Suppressor macrophage (primary cell): ENCODE measurements around the gene PRRX2.

Experiments
- DNase-seq, 4 experiments: peaks; one replicate each; pipeline ENCODE4 v3.0.0-alpha.2; 2020 to 2022

Gene PRRX2

DNA sequence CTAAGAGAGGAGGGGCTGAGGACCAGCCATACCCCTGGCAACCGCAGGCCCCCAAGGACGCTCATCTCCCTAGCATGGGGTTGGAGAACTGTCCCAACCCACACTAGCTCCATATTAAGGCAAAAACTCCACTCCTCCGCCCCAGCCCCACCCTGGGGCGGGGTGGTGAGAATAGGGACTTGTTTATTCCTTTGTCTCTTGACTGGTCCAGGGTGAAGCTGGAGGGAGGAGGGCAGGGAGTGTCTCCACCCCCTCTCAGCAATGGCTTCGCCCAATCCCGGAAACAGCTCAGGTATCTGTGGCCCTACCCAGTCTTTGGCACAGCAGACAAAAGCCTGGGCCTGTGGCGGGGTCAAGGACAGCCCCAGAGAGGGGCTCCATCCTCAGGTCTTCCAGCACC is 16.9 kb downstream of the PRRX2 start:
- DNase-seq, result no peak

- no peak for DNase-seq
Measured at GRCh38 chr9:129685220-129685932, 19.9 kb downstream of the PRRX2 start.

- no peak for DNase-seq
Measured at GRCh38 chr9:129685933-129686259, 20.4 kb downstream of the PRRX2 start.

GRCh38 chr9:129686736-129687135 is 21.3 kb downstream of the PRRX2 start:
- no peak for DNase-seq

GRCh38 chr9:129687391-129687790 is 21.9 kb downstream of the PRRX2 start:
- DNase-seq, result no peak

DNA sequence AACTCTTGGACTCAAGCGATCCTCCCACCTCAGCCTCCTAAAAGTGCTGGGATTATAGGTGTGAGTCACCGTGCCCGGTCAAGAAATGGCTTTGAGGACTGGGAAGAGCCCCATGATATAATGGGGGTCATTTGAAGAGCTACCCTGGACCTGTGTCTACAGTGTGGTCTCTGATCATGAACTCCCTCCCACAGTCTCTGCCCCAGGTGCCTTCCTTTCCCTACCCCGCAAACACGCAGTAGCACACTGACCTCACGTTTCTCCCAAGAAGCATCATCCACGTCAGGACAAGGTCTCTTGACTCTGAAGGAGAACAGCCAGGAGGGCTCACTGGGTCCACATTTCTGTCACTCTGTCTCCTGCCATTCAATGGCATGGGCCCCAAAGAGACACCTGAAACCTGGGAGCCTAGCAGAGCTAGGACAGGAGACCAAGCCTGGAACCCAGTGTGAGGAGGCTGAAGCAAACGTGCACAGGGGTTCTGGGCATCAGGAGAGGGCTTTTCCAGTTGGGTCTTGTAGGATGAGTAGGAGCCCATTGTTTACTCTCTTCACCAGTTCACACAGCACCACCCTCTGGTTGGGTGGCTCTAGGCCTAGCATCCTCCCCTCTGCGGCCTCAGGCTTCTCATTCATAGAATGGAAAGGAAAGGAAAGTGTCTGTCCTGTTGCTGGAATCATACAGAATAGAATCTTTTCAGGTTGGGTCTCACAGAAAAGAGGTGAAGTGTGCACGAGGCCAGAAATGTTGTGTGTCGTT is 23.0 kb downstream of the PRRX2 start:
- DNase-seq, result no peak

GRCh38 chr9:129692534-129692933 is 27.1 kb downstream of the PRRX2 start:
- DNase-seq, result no peak

GRCh38 chr9:129693741-129694140 is 28.3 kb downstream of the PRRX2 start:
- no peak for DNase-seq

DNA sequence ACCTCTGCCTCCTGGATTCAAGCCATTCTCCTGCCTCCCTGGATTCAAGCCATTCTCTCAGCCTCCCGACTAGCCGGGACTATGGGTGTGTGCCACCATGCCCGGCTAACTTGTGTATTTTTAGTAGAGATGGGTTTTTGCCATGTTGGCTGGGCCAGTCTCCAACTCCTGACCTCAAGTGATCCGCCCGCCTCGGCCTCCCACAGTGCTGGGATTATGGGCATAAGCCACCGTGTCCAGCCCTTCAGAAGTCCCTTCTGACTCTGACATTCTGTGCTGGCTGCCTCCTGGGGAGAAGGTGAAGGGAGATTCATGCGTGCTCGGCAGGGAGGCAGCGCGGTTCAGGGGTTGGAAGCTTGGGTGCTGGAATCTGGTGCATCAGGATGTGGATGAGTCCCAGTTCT is 28.8 kb downstream of the PRRX2 start:
- no peak for DNase-seq

GRCh38 chr9:129695870-129696269 is 30.4 kb downstream of the PRRX2 start:
- no peak for DNase-seq

DNA sequence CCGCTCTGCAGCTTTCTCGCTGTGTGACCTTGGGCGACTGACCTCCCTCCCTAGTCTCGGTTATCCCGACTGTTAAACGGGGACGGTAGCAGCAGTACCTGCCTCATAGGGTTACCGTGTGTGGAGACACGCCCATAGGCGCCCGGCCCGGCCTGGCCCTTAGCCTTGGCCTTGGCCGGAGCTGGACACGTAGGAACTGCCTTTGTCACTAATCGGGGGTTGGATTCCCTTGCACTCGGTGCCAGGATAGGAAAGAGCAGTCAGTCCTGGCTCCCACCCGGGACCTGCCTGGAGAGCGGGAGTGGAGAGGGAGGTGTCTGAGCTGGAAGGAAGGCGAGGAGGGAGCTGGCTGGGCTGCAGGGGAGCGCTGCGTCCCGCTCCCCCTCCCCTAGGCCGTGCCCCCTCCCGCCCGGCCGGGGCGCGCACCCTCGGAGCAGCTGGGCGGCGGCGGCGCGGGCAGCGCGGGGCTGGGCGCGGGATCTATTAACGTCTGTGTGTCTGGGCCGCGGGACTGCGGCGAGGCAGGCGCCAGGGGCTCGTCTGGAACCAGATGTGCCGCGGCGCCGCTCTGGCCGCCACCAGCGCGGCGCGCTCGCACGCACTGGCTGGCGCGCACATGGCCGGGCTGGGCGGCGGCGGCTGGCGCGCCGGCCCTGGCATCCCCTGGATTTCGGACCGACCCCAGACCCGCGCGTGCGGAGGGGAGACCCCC is 31.7 kb downstream of the PRRX2 start:
- DNase-seq, result peak in 1 of 4 experiments; percentile 27

- DNase-seq, result no peak
Measured at GRCh38 chr9:129697656-129698253, 32.3 kb downstream of the PRRX2 start.

GRCh38 chr9:129698254-129698757 is 32.9 kb downstream of the PRRX2 start:
- peak in 1 of 4 experiments; percentile 15 for DNase-seq

DNA sequence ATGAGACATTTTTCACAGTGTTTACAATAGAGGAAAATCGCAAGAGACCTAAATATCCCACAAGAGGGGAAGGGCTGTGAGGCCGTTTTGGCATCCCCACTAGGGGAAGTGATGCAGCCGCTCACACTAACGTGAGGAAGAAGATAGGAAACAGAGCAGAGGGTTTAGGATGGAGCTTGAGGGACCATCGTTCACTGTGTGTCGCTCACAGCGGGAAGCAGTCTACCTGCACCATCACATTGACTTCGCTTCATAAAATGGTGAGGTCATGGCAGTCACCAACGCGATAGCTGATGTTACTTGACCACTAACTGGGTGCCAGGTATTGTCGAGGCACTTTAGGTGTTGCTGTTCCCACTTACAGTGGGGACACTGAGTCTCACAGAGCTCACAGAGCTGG is 35.6 kb downstream of the PRRX2 start:
- DNase-seq, result no peak

GRCh38 chr9:129701549-129701948 is 36.1 kb downstream of the PRRX2 start:
- no peak for DNase-seq

DNA sequence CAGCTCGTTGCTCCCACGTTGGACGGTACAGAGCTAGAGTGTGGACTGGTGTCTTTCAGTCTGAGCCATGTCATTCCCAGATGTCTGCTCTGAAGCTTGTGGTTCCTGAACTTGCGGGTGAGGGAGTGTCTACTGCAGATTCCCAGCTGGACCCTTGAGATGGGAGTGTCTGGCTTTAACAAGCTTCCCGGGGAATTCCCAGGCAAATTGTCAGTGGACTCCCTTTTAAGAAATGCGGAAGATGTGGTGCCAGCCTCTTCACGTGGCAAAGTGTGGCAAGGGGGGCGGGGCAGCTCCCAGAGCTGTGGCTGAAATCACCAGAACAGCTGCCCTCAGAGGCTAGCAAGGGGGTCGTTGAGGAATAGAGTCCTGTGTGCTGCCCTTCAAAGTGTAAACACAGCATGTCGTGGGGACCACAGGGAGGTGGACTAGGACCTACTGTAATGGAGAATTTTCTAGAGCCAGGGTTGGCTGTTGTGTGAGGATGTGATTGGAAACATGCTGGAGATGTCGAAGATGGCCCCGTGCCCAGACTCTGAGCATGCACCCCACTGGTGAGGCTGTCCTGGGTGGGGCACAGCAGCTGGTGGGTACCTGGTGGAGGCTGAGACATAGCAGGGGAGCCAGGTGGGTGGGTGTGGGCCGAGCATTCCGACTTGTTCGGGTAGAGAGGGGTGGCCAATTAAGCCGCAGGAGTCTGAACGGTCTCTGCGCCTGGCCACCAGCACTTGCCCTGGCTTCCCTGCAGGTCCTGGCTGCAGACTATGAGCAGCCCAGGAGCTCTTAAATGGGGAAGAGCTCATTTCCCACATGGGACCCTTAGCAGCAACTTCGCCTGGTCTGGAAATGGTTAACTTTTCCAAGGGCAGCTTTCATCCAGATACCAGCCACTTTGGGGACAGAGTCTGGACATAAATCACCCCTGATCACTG is 37.4 kb downstream of the PRRX2 start:
- peak; percentile 12 to 45 (median 21) for DNase-seq

- DNase-seq, result no peak
Measured at GRCh38 chr9:129703667-129704355, 38.4 kb downstream of the PRRX2 start.

GRCh38 chr9:129704807-129705206 is 39.4 kb downstream of the PRRX2 start:
- no peak for DNase-seq

DNA sequence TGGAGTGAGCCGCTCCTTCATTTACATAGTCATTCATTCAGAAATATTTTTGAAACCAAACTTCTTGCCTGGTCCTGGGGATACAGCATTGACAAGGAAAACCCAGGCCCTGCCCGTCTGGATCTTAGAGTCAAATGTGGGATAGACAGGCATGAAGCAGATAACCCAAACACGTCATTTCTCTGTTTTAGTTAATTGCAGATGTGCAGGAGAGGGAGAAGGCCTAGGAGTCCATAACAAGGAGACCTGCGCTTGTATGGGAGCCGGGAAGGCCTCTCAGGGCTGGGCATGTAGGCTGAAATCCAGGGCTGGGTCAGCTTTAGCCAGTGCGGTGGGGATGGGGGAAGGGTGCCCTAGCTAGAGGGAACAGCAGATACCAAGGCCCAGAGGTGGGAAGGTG is 43.3 kb downstream of the PRRX2 start:
- DNase-seq, result no peak

DNA sequence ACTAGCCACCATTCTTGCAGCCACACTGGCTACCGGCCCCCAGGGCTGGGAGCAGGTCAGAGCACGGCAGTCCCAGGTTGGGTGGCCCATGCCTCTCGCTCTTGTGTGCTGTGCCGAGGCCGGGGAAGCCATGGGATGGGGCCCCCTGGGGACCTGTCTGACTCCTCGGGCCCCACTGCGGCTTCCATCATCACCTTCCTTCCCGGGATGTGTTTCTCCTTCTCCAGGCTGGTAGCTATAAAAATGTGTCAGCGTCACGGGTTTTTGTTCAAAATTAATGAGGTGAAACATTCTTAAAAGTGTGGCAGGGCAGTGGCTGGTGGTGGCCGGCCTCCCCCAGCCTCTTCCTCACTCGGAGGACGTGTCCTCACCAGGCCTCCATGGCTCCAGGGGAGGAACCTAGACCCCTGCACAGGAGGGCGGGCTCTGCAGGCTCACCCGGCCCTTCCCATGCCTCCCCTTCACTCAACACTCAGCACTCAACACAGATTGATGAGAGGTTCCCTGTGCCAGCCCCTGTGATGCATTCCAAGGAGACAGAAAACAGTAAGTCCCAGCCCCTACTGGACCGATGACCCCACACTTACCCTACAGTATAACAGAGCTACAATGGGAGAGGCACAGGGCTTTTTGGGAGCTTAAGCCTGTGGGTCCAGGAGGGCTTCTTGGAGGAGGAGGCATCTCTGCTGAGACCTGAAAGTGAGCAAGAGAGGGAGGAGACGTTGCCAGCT is 44.2 kb downstream of the PRRX2 start:
- DNase-seq, result no peak

- no peak for DNase-seq
Measured at GRCh38 chr9:129710169-129710453, 44.7 kb downstream of the PRRX2 start.
